GM21515 (cell line): Measurements from ENCODE around the gene FAM118B.
"Not testable (repeated sequence)": the region's sequence is repeated elsewhere in the genome, so short reads cannot be mapped to it uniquely, and the experiment has no call there.

Experiments
- ATAC-seq: cut with Tn5 transposase; IDR thresholded peaks from one replicate; pipeline ENCODE4 v1.9.1; 2021; ENCODE audit not compliant: unreplicated experiment

Gene FAM118B

GRCh38 chr11:126268708-126269579 lies 57.4 kb downstream of the FAM118B start, which contains the start of the genes FOXRED1 and SRPRA:
Gene FOXRED1 (plus strand): TSS chr11:126269154. CDS start chr11:126269207, 53 bp downstream.
Gene SRPRA (minus strand): TSS chr11:126268895. CDS start chr11:126268804, 91 bp downstream.
- ATAC-seq = peak; percentile 99

GRCh38 chr11:126277322-126277721 lies 65.7 kb downstream of the FAM118B start:
- ATAC-seq = no peak

GRCh38 chr11:126277780-126278179 lies 66.2 kb downstream of the FAM118B start:
- no peak for ATAC-seq

GRCh38 chr11:126279191-126279590 lies 67.6 kb downstream of the FAM118B start:
- ATAC-seq = no peak

- no peak for ATAC-seq
Measured at GRCh38 chr11:126280595-126280994, 69.0 kb downstream of the FAM118B start.

GRCh38 chr11:126281245-126281644 lies 69.7 kb downstream of the FAM118B start:
- no peak for ATAC-seq

- no peak for ATAC-seq
Measured at GRCh38 chr11:126281666-126282175, 70.1 kb downstream of the FAM118B start.

GRCh38 chr11:126282361-126282735 lies 70.8 kb downstream of the FAM118B start:
- peak; percentile 27 for ATAC-seq

- ATAC-seq = peak; percentile 61
Measured at GRCh38 chr11:126282736-126283591, 71.4 kb downstream of the FAM118B start, which contains the start of gene TIRAP. Gene TIRAP (plus strand): TSS chr11:126283093. CDS start chr11:126290895, 7,802 bp downstream.

- ATAC-seq = peak; percentile 57
Measured at GRCh38 chr11:126284829-126285228, 73.2 kb downstream of the FAM118B start.

- no peak for ATAC-seq
Measured at GRCh38 chr11:126288237-126288636, 76.7 kb downstream of the FAM118B start.

GRCh38 chr11:126290887-126291286 lies 79.3 kb downstream of the FAM118B start:
- no peak for ATAC-seq

- no peak for ATAC-seq
Measured at GRCh38 chr11:126293726-126294125, 82.1 kb downstream of the FAM118B start.

- ATAC-seq = no peak
Measured at GRCh38 chr11:126297004-126297403, 85.4 kb downstream of the FAM118B start.

- peak; percentile 89 for ATAC-seq
Measured at GRCh38 chr11:126303623-126304456, 92.3 kb downstream of the FAM118B start, which contains the start of gene DCPS. Gene DCPS (plus strand): TSS chr11:126304060. CDS start chr11:126304081, 21 bp downstream.

- peak; percentile 1 for ATAC-seq
Measured at GRCh38 chr11:126304457-126305075, 93.0 kb downstream of the FAM118B start.

GRCh38 chr11:126305699-126306098 lies 94.1 kb downstream of the FAM118B start:
- ATAC-seq = peak; percentile 55

GRCh38 chr11:126307706-126308105 lies 96.1 kb downstream of the FAM118B start:
- ATAC-seq = no peak

- ATAC-seq = no peak
Measured at GRCh38 chr11:126308271-126308671, 96.7 kb downstream of the FAM118B start.

- ATAC-seq = not testable (repeated sequence)
Measured at GRCh38 chr11:126308771-126309170, 97.2 kb downstream of the FAM118B start.
